ENCODE data around the gene C11orf86. TPM values are rescaled to one million over a fixed set of nuclear protein-coding genes. Genes with fewer than 3 reads are reported as not detected.

The C11orf86 gene
- total RNA-seq, 6 experiments from 2014 or later, result not detected

GRCh38 chr11:67013511-67014045, 38.5 kb downstream of the C11orf86 start:
- TF ChIP-seq POLR2A (IDR thresholded peaks at IDR 0.05) (no peak), CTCF (IDR thresholded peaks at IDR 0.05) (no peak)
- WGBS (ENCODE audit: insufficient coverage, low coverage, low lambda C conversion rate, missing lambda C conversion rate), result 84% methylated on average over 5 of the region's 11 CpGs
- Histone ChIP-seq H3K9me3 (no peaks in the 10 kb centered on the region), H3K27ac (no peak overlapping the region), H3K4me1 (no peaks in the 10 kb centered on the region), H3K27me3 (no peaks in the 10 kb centered on the region), H3K36me3 (no peaks in the 10 kb centered on the region), H3K4me3 (no peak overlapping the region)
- ATAC-seq (no peak), DNase-seq (no peak)
- intact Hi-C loops (cut with DNase I), result no loop called here

GRCh38 chr11:67014343-67014742, 39.2 kb downstream of the C11orf86 start:
- TF ChIP-seq CTCF (IDR thresholded peaks at IDR 0.05) (no peak), POLR2A (IDR thresholded peaks at IDR 0.05) (no peak)
- DNase-seq, result no peak
- intact Hi-C loops (cut with DNase I), result no loop called here
- H3K9me3 ChIP-seq, result no peaks in the 10 kb centered on the region
- no peaks in the 10 kb centered on the region for H3K27me3 ChIP-seq
- H3K4me1 ChIP-seq, result no peaks in the 10 kb centered on the region
- H3K27ac ChIP-seq, result no peak overlapping the region
- WGBS (ENCODE audit: insufficient coverage, low coverage, low lambda C conversion rate, missing lambda C conversion rate), result no CpG with 5 or more reads among the region's 7 CpGs
- ATAC-seq, result no peak
- no peak overlapping the region for H3K4me3 ChIP-seq
- H3K36me3 ChIP-seq, result no peaks in the 10 kb centered on the region

GRCh38 chr11:67015048-67015447, 39.9 kb downstream of the C11orf86 start:
- no peaks in the 10 kb centered on the region for H3K4me1 ChIP-seq
- H3K27me3 ChIP-seq, result no peaks in the 10 kb centered on the region
- no peak overlapping the region for H3K4me3 ChIP-seq
- WGBS (ENCODE audit: insufficient coverage, low coverage, low lambda C conversion rate, missing lambda C conversion rate), result 86% methylated on average over 5 of the region's 8 CpGs
- no peaks in the 10 kb centered on the region for H3K36me3 ChIP-seq
- H3K9me3 ChIP-seq, result no peaks in the 10 kb centered on the region
- intact Hi-C loops (cut with DNase I), result no loop called here
- no peak for TF ChIP-seq CTCF (IDR thresholded peaks at IDR 0.05)
- TF ChIP-seq POLR2A (IDR thresholded peaks at IDR 0.05), result no peak
- ATAC-seq, result no peak
- H3K27ac ChIP-seq, result no peak overlapping the region
- DNase-seq, result no peak

GRCh38 chr11:67016550-67016949, 41.4 kb downstream of the C11orf86 start:
- ATAC-seq, result no peak
- WGBS (ENCODE audit: insufficient coverage, low coverage, low lambda C conversion rate, missing lambda C conversion rate), result 67% methylated on average over 4 of the region's 5 CpGs
- no peak for DNase-seq
- no peak overlapping the region for H3K4me3 ChIP-seq
- TF ChIP-seq POLR2A (IDR thresholded peaks at IDR 0.05) (no peak), CTCF (IDR thresholded peaks at IDR 0.05) (no peak)
- no peaks in the 10 kb centered on the region for H3K36me3 ChIP-seq
- no peaks in the 10 kb centered on the region for H3K4me1 ChIP-seq
- no peaks in the 10 kb centered on the region for H3K9me3 ChIP-seq
- H3K27ac ChIP-seq, result no peak overlapping the region
- intact Hi-C loops (cut with DNase I), result no loop called here
- H3K27me3 ChIP-seq, result no peaks in the 10 kb centered on the region

GRCh38 chr11:67020949-67021348, 45.8 kb downstream of the C11orf86 start:
- H3K36me3 ChIP-seq, result no peaks in the 10 kb centered on the region
- H3K4me1 ChIP-seq, result peaks cover 0 to 11% (median 3%) of the 10 kb centered on the region in 4 donors
- H3K27ac ChIP-seq, result no peak overlapping the region
- 75% methylated on average over 5 of the region's 6 CpGs for WGBS (ENCODE audit: insufficient coverage, low coverage, low lambda C conversion rate, missing lambda C conversion rate)
- no peak overlapping the region for H3K4me3 ChIP-seq
- TF ChIP-seq CTCF (IDR thresholded peaks at IDR 0.05) (no peak), POLR2A (IDR thresholded peaks at IDR 0.05) (no peak)
- ATAC-seq (no peak), DNase-seq (no peak)
- H3K27me3 ChIP-seq, result no peaks in the 10 kb centered on the region
- intact Hi-C loops (cut with DNase I), result no loop called here
- no peaks in the 10 kb centered on the region for H3K9me3 ChIP-seq

Data from right lobe of liver (tissue), 6 donors.